ENCODE data around the gene CBLN3.
"Not testable (repeated sequence)": the region's sequence is repeated elsewhere in the genome, so short reads cannot be mapped to it uniquely, and the experiment has no call there.

The CBLN3 gene

DNA sequence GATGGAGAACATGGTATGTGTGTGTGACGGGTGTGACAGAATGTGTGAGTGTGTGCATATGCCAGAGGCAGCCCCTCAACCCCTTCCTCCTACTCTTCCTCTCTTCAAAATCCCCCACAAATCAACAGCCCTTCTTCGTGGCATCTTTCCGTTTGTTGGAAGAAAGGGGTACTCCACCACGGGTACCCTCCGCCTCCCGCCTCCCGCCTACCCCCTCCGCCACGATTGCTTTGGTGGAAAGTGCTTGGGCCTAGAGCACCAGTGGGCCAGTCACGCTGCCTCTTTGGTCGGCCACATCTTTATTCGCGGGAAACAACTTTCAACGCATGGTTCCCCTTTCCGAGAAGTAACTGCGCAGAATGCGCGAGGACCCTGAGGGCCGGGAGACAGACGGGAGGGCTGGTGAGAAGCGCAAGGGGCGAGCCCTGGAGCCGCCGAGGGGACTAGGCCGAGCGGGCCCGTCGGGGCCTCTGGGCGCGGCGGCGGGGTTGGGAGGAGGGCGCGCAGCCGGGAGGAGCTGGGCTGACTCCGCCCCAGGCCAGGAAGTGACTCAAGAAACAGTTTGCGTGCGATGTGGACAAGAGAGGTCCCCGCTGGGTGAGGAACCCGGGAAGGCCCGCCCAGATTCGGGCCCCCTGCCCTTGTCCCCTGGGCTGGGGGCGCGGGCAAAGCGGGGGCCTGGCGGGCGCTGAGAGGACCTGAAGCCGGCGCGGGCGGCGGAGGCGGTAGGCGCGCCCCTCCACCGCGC is at the start of gene CBLN3, which contains the start of gene KHNYN:
CBLN3 (minus strand) TSS at position 274 of the 748 bp plus-strand sequence. CDS start 614 bp downstream, outside the sequence.
KHNYN (plus strand) TSS at position 560 of the 748 bp plus-strand sequence. CDS start 777 bp downstream, outside the sequence.
- DNase-seq = peak; percentile 90 to 91

- DNase-seq = no peak
Measured at GRCh38 chr14:24475261-24475660, 45.8 kb upstream of the CBLN3 start.

- no peak for DNase-seq
Measured at GRCh38 chr14:24473211-24473610, 43.7 kb upstream of the CBLN3 start.

DNA sequence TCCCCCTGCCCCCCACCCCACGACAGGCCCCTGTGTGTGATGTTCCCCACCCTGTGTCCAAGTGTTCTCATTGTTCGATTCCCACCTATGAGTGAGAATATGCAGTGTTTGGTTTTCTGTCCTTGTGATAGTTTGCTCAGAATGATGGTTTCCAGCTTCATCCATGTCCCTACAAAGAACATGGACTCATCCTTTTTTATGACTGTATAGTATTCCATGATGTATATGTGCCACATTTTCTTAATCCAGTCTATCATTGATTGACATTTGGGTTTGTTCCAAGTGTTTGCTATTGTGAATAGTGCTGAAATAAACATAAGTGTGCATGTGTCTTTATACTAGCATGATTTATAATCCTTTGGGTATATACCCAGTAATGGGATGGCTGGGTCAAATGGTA is 41.0 kb upstream of the CBLN3 start:
- DNase-seq = not testable (repeated sequence)

DNA sequence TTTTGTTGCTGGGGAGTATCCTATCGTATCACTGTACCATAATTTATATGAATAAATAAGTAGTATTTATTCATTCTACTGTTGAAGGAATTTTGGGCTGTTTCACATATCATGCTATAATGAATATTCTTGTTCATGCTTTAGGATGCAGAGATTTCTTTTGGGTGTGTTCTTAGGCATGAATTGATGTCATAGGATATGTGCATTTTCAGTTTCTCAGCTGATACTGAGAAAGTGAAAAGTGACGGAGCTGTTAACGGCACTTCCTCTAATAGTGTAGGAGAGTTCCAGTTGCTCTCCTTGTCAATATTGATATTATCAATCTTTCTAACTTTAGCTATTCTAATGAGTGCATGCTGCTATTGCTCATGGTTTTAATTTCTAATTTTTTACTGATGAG is 36.3 kb upstream of the CBLN3 start:
- no peak for DNase-seq

DNA sequence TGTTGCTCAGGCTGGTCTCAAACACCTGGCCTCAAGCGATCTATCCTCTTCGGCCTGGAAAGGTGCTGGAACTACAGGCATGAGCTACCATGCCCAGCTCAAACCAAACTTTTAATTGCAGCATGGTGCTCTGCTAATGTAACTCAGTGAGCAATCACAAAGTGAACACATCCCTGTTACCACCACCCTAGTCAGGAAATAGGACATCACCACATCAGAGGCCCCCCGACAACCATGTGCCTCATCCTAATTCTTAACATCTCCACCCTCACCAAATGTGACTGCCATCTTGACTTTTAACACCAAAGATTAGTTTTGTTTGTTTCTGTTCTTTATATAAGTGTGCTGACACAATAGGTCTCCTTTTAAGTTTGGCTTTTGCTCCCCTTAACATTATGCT is 35.9 kb upstream of the CBLN3 start:
- DNase-seq = no peak

DNA sequence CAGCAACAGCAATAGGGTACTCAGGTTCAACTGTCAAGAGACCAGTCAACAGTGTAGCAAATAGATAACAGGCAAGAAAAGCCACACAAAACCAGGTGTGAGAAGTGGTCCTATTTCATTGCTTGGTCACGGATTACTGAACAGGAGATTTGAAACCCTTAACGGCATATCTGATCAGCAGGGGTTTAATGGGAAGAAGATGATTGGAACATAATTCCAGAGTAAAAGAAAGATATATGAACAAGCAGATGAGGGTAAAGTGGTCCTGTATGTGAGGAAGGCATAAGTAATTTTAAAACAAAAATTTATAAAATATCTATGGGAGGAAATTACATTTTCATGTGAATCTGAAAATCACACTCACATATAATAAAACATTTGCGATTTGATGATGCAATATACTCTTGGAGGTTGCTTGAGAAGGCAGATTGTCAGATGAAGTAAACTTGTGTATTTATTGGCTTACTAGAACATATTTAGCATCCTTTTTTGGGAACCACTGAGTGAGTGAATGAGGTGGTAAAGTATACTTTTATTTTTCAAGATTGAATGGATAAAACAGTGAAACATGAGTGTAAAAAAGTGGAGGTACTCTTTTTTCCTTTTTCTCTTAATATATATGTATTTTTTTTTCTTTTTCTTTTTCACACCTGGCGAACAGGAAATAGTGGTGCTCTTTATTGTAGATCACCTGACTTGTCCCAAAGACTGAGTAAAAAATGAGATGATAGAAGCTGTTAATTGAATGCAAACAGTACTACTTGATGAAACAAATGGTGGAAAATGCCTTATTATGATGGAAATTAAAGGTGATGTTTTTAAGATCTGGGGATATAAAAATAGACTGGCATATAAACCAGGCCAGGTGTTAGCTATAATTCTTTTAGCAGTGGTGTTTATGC is 34.7 kb upstream of the CBLN3 start:
- DNase-seq = no peak

GRCh38 chr14:24463017-24463883 is 33.8 kb upstream of the CBLN3 start:
- no peak for DNase-seq

GRCh38 chr14:24461336-24461735 is 31.9 kb upstream of the CBLN3 start:
- DNase-seq = no peak

DNA sequence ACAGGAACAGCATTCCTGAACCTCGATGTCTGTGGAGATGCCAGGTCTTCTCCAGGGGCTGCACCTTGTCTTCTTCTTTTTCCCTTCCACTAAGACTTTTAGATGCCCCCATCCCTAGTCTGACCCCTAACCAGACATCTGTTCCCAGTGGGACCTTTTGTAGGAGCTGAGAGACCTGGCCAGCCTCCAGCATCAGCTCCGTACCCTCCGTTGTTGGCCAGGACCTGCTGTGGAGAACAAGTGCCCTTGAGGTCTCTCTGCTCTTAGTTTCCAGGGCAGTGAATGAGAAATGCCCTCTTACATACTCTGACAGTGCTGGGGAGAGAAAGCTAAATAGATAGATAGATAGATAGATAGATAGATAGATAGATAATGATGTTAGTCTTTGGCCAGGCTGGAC is 29.9 kb upstream of the CBLN3 start:
- DNase-seq = no peak

GRCh38 chr14:24458736-24459135 is 29.3 kb upstream of the CBLN3 start:
- no peak for DNase-seq

DNA sequence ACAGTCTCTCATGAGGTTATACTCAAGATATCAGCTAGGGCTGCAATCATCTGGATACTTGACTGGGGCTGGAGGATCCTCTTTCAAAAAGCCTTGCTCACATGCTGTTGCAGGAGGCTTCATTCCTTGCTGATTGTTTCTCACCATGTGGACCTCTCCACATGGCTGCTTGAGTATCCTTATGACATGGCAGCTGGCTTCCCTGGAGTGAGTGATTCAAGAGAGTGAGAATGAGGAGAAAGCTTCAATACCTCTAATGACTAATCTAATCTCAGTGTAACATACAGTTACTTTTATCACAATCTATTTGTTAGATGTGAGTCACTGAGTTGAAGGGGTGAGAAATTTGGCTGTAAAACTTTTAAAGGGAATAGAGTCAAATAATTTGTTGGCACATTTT is 27.5 kb upstream of the CBLN3 start:
- no peak for DNase-seq

GRCh38 chr14:24450828-24451227 is 21.4 kb upstream of the CBLN3 start:
- DNase-seq = not testable (repeated sequence)

DNA sequence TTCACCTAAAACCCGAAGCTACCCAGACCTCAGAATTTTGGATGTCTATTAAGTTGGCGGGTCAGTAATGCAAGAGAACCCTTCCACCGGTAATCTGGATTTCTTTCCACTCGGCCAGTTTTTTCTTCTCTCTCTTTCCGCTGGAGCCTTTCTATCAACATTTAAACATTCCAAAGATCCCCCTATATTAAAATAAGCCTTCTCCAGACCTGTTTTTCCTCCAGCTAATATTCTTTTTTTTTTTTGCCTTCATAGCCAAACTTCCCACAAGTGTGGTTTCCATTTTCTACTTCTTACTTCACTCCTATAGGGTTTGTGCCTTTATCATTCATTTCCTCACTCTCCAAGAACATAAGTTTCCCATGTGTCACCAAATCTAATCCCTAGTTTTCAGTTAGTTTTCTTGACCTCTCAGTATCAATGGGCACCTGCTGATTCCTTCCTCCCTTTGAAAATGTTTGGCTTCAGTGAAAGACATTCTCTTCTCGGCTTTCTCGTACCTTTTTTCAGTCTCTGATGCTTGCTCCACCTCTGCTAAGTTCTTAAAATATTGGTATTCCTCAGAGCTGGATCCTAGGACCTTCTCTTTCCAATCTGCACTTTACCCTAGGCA is 13.7 kb upstream of the CBLN3 start:
- no peak for DNase-seq

- DNase-seq = peak; percentile 99
Measured at GRCh38 chr14:24442240-24443052, 13.0 kb upstream of the CBLN3 start, which contains the start of gene SDR39U1. Gene SDR39U1, minus strand, starts transcription at chr14:24442776. Its CDS starts 7 bp downstream, at chr14:24442769.

- DNase-seq = no peak
Measured at GRCh38 chr14:24441904-24442239, 12.4 kb upstream of the CBLN3 start.

- no peak for DNase-seq
Measured at GRCh38 chr14:24441485-24441884, 12.0 kb upstream of the CBLN3 start.

DNA sequence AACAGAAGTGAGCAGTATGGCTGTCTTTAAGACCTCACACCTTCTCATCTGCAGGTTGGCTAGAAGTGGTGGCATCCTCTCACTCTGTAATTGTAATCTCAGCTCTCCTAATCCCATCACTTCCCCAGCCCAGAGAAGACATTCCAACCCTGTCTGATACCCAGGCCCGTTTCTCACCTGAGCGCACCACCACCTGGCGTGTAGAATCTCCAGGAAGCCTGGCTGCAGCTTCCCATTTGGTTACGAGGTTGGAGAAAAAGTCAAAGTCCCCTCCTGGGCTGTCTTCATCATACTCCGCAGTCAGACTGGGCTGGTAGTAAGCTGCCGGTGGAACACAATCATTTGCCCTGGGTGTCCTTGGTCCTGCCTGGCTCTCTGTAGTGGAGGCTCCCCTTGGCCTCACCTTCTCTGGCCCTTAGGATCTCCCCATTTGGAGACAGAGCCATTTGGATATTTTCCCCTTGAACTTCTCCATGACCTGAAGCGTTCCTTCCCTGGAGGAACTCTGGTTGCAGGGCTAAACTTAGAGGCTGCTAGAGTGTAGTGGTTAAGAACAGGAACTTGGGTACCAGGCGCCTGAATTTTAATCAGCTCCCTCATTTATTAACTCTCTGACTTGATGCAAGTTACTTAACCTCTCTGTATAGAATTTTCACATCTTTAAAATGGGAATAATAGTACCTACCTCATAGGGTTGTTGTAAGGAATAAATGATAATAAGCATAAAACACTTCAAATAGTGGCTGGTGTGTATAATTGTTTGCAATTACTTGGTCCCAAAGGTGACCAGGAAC is 11.3 kb upstream of the CBLN3 start:
- DNase-seq = no peak

GRCh38 chr14:24439830-24440605 is 10.6 kb upstream of the CBLN3 start:
- DNase-seq = no peak

- DNase-seq = no peak
Measured at GRCh38 chr14:24439257-24439656, 9.8 kb upstream of the CBLN3 start.
